Kasumi-1 (cell line): ENCODE measurements around the gene FAM72A.
"Not testable (repeated sequence)": the region's sequence is repeated elsewhere in the genome, so short reads cannot be mapped to it uniquely, and the experiment has no call there.

Experiments used
- DNase-seq, 2 experiments: peaks; one replicate each; lab custom pipeline; 2025; lab: John Stamatoyannopoulos, UW

FAM72A gene

DNA sequence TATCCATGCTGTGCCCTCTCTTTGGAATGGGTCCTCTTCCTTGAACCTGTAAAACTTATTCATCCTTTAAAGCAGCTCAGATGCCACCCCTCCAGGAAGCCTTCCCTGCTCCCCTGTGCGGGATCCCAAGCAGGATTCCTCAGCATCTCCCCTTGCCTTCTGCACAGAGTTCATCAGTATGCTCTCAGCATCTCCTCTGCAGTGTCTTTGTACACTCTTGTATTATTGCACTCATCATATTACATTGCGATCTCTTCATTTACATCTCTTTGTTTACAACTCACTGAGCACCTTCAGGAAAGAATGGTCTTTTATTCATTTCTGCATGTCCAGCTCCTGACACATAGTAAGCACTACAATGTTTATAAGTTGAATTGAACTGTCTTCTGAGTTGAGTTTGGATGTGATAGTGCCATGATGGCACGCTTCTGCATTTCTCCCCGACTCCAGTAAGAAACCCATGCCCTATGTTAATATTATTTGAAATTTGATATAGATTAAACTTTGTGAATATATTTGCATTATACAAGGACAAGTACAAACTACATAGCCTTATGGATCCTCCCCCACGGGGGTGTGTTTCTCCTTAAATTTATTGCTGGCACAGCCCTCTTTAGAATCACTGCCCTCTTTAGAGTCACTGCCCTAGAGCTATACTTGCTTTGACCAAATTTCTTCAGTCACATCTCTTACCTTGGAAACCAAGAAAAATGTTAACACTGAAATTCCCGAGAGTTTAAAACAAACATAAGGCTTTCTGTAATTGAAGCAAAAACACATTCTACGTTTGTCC, 13.2 kb upstream of the FAM72A start:
- DNase-seq = not testable (repeated sequence)

DNA sequence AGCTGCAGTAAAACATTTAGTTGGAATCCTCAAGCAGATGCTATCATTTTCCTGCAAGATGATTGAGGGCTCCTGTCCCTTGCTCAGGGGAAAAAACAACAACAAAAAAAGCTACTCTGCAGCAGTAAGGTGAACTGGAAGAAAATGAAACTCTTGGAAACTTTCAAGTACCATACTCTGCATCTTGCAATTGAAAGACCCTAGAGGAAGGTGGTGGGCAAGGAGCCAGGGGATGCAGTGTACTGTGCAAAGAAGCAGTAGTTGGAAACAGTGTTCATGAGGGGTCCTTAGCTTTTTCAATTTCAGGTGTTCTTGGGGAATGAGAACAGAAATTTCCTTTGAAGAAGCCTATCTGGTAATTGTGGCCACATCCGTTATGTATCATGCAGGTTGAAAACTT, 8.2 kb upstream of the FAM72A start:
- DNase-seq = not testable (repeated sequence)

DNA sequence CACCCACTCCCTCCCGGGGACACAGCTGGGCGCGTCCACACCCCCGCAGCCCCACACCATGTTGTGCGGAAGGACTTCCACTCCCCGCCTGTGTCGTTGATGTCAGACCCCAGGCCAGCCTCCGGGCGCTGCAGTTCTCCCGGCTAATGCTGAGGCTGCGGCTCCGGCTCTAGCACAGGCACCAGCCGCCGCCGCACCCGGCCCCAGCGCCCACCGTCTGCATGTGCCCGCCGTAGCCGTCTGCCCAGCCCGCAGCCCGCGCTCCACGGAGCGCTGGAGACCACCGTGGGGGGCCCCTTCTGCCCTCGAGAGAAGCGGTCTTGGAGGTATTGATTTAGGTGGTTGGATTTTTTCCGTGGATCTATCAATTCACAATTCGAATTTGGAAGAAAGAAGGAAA, 2.9 kb upstream of the FAM72A start:
- not testable (repeated sequence) for DNase-seq

DNA sequence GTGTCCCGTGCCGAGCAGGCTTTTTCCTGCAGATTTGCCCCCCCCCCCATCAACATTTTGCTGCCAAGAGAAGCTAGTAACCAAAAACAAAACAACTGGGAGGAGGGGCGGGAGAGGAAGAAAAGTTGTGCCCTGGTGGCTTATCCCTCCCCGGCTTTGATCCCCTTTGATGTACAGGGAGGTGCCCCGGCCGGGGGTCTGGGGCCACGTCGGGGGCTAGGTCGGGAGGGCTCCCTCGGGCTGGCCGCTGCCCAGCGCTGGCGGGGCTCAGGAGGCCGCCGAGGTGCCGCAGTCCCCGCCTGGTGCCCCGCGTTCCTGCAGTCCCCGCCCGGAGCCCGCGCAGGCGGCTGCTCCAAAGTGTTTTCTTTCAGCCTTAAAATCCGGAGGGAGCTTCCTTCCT, 2.2 kb upstream of the FAM72A start:
- not testable (repeated sequence) for DNase-seq

DNA sequence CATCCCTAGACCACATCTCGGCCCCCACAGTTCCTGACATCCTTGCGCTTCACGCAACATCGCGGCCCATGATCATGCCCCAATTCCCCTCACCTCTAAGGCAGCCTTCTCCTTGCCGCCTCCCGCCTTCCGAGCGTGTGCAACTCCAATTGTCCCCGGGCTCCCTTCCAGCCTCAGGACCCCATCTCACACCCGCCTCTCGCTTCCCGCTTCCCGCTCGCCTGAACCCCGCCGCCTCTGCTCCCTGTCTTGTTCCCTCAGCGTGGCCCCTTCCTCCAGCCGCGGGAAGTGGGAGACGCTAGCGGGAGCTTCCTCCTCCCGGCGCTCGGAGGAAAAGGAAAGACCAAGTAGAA, 1.5 kb upstream of the FAM72A start:
- not testable (repeated sequence) for DNase-seq

DNA sequence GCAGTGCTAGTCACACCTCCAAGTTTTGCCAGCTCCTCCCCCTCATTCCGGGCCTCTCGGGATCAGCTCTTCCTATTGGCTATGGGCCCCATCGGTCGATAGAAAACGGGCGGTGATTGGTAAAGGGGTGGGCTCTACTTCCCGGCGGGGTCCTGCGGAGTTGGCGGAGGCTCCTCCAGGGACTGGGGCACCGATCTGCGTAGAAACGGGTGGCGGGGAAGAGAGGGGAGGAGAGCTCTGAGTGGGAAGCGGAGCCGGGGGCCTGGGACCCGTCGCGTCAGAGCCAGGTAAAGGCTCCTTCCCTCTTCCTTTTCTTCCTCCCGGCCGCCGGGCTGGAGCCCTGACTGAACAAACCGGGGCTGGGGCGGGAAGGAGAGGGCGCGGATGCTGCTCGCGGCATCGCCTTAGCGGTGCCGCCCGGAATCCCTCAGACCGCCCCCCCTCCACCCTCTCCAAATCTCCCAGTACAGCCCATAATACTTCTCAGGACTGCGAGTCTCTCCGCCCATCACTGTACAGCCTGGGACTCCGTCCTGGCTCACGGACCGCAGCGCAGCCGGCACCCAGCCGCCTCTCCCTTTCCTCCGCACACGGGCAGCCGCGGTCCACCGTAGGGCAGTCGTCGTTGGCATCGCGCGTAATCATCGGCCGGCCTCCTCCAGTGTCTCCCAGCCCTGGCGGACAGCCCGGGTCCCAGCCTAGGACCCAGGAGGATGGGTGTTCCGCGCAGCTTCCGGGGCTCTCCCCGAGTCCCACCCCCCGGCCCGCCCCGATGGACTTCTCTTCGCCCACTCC, 922 bp upstream of the FAM72A start, which contains the start of gene SRGAP2:
SRGAP2 (plus strand) TSS at position 178 of the 795 bp plus-strand sequence. CDS start 2,430 bp downstream, outside the sequence.
- DNase-seq = peak in 1 of 2 experiments; percentile 24

DNA sequence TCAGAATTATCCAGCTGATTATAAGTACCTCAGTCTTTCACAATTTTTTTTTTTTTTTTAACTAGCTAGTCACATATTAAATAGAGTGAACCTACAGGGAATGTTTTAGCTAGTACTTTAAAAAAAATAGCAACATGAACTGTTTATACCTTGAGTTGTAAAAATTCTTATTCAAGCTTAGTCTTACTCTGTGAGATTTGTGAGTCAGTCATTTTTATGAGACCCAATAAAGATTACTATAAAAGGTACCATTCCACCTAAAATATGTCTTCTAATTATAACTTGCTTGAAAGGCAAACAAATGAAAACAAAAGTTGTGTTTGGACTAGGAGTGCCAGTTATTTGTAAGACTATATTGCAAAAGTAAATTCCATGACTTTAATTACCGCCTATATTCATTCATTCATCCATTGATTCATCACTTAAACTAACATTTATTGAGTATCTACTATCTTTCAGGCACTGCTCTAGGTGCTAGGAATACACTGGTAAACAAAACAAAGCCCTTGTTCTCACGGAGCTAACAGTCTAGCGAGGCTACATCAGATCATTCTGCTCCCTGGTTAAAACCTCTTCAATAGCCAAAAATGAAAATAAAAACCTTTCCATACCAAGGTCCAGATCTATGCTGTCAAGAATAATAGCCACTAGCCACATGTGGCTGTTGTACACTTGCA, 5.8 kb downstream of the FAM72A start:
- not testable (repeated sequence) for DNase-seq

DNA sequence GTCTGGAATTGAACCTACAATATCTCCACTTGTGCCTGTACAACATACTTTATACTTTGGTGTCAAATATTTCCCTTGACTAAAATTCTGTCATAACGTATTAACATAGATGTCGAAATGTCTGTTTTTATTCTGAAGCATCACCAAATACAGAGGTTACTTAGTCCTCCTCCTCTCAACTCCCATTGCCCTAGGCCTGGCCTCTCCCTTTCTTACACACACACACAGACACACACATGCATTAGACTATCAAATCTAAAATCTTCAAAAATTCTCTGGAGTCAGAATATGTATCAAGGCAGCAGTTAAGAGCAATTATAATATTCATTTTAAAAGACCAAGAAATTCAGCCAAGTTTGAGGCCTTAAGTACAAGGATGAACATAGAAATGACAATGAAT, 7.5 kb downstream of the FAM72A start:
- not testable (repeated sequence) for DNase-seq

DNA sequence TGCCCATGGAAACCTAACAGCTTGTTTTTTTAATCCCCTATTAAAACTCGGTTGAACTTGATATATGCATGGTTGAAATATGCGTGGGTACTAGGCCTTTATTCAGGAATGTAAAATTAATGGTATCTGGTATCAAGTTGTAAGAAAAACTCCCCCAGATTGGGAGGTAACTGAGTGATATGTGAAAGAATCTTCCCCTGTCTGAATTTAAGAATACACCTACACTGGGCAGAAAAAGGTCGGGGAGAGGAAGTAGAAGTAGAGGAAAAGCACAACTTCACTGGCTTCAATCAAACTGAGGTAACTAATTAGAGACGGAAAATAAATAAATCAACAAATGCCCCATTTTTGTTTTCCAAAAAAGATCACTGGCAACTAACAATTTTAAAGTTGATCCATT, 15.8 kb downstream of the FAM72A start:
- not testable (repeated sequence) for DNase-seq

DNA sequence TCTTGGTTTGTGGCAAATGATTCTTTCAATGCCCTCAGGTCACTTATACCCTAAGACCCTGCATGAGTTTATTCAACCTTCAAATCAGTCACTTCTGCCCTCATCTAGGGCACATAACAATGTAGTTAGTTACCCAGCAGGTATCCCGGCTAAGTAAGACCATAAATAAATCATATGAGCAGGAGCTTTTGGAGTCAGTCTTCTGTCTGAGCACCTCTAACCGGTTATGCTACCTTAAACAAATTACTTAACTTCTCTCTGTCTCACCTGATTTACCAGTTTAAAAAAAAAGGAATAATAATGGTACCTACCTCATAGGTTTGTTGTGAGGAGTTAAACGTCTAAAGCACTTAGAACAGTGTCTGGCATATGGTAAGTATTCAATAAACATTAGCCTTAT, 16.9 kb downstream of the FAM72A start:
- not testable (repeated sequence) for DNase-seq

DNA sequence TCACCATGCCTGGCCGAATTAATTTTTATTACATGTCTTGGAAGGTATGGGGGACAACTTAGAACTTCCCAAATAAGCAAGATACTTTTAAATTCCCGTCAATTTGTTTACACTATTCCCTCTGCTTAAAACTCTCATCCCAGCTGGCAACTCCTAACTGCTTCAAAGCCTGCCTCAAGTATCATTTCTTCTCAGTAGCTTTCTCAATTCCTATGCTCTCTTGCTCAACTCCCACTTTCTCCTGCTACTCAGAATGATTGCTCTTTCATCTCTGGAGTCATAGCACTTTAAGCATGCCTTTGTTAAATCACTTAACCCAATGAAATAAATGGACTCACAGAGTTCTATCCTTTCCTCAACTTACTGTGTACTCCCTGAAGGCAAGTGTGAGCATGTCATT, 18.9 kb downstream of the FAM72A start:
- not testable (repeated sequence) for DNase-seq

DNA sequence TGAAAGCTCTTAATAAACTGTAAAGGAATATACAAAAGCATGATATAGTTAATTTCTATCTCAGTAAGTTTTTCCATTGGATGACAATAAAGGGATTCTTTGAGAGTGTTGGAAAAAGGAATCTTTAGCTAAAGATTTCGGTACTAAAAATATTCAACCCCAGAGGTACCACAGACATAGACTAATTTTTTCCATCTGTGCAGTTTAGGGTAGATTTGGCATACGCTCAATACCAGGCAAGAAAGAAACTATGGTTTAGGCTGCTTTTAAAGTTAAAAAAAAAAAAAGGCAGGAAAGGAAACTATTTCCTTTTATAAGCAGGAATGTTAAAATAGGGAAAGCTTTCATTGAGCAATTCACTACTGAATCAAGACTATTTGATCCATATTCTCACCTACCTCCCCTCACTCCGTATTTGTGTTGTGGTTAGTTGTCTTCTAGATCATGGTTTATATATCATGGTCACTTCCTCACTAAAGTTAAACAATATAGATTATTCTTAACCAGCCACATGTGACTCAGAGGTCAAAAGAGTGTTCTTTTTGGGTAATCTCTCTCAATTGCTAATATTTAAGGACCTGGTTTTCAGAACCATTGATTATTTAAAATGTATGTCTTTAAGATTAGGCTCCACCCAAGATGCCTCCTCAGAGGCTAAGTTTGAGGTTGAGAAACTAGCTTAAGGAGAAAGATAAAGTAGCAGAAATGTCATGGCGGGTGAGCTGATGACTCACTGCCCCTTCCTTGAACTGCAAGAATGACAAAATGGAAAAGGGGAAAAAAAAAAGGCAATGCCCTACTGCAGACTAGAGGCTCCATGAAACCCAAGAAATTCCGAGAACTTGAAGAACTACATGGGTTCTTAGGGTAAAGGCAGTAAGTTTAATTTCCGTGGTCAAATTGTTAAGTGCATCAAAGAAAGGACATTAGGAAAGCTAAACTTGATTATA, 20.0 kb downstream of the FAM72A start:
- DNase-seq = not testable (repeated sequence)

DNA sequence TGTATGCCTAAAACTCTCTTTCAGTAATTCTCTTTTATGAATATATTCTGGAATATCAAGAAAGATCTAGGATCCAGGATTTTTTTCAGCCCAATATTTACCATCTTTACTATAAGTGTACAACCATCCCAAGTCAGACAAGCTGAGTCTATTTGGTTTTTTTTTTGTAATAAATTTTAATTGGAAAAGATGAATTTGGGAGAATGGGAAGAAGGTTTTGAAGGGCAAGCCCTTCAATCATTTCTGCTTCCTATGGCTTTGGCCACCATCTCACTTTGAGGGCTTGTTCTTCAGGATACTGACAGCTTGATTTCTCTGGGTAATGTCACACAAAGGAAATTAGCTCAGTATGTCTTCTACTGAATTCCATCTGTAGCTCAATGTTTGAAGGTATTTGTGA, 23.0 kb downstream of the FAM72A start:
- not testable (repeated sequence) for DNase-seq

DNA sequence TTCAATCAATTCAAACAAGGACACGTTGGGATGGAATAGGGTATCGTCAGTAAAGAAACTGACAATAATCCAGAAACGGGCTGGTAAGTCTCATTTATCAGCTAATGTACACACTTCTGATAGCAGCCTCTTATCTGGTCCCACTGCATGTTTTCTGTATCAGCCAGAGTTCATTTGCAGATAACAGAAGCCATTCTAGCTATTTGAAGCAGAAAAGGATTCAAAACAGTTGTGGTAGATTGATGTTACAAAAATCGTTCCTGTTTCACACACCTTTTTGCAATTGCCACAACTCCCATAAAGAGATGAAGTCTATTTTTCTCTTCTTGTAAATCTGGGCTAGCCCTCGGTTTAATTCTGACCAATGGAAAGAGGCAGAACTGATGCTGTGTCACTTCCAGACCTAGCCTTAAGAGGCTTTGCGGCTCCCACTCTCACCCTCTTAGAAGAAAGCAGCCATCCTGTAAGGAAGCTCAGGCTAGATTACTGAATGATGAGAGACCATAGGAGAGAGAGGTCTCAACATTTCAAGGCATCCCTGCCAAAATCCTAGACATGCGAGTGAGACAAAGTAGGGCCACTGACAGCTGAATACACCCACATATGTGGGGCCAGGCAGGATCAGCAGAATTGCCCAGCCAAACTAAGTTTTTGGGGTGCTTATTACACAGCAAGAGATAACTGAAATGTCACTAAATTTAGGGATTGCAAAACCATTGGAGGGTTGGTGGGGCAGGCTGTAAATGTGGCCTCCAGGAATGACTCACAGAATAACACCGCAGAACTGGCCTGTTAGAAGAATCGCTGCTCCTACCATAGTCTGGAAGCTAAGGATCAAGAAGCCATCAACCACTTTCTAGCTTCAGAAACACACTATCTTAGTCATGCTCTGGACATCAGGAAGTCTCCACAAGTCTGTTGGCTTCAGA, 24.3 kb downstream of the FAM72A start:
- DNase-seq = peak; percentile 1 to 7

DNA sequence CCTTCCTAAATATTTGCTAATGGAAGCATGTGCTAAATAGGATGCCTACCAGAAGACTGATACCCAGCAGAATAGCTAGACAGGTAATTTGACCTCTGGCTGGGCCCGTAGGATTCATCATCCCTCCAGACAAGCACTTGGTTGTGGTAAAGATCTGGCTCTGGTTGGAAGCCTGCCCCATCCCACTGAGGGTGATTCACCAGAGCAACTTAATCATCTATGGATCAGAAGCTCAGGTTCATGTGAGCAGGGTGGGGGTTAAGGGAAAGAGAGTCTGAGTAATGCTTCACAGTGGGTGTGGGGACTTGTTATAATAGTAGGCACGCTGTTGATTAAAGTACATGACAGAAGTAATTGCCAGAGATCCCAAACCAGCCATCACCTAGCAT, 26.5 kb downstream of the FAM72A start:
- DNase-seq = not testable (repeated sequence)

DNA sequence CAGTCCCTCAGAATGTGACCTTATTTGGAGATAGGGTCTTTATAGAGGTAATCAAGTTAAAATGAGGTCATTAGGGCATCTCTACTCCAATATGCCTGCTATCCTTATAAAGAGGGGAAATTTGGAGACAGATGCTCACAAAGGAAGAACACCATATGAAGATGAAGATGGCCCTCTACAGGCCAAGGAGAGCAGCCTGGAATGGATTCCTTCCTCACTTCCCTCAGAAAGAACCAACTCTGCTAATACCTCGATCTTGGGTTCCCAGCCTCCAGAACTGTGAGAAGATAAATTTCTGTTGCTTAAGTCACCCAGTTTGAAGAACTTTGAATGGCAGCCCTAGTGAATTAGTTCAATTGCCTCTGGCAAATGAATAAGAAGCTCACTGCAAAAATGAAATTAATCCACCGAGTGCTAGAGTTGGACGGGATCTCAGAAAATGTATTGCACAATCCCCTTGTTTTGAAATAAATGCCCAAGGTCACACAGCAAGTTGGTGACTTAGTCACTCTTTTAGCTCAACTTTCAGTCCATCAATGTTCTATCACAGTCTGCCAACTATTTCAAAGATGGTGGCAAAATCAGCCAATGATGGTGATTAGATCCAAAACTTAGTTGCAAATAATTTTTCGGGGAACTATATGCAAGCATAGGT, 27.1 kb downstream of the FAM72A start:
- DNase-seq = peak; percentile 19 to 41

DNA sequence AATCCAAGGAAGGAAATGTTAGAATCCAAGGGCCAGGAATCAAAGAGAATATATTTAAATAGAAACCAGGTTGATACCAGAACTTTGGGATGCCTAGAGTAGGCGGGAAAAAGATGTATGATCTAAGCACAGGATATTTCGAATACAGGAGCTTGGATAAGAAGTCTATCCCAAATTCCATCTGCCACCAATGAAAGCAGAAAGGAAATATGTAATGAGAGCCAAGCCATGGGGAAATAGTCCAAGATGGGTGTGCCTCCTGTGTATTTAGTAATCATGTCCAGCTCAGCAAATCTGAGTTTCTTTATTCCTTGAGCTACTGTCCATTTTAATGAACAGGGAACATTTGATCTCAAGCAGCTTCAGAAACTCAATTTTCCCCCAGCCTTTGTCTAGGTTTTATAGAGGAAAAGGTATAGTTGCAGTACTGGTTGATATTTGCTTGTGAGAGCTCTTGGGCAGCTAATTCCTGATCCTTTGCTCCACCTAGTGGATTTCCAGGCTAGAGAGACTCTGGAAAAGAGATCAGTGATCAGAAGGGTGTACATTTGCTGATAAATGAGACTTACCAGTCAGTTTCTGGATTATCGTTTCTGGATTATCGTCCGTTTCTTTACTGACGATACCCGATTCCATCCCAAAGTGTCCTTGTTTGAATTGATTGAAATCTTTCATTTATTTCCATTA, 28.3 kb downstream of the FAM72A start:
- DNase-seq = not testable (repeated sequence)

DNA sequence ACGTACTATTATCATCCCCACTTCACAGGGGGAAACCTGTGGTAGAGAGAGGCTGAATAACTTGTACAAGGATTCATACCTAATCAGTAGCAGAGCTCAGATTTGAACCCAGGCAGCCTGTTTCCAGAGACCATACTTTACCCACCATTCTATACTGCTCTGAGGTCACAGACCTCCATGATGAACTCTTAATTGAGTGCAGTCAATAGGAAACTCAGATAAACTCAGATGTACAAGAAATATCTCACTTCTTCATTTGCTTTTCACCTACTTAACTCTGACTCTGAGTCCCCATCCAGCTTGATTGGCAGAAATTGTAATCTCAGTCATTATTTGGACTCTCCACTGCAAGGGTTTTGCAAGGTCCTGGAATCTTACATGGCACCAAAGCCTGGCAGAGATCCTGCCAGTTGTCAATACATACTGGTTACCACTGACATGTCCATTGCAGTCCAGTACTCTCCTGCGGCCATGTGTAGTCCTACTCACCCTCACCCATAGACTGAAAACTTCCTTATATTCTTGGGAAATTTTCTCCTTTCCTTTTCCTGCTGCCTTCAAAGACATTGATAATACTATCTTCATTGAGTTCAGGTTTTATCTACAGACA, 29.4 kb downstream of the FAM72A start:
- not testable (repeated sequence) for DNase-seq

DNA sequence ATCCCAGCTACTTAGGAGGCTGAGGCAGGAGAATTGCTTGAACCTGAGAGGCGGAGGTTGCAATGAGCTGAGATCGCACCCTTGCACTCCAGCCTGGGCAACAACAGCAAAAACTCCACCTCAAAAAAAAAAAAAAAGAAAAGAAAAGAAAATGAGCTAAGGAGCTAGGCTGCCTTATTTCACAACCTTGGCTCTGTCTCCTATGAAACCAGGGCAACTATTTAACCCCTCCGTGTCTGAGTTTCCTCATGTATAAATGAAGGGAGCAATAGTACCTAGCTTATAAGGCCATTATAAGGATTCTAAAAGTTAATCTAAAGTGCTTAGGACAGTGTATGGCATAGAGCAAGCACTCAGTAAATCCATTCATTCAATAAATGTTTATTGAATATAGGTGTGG, 32.8 kb downstream of the FAM72A start:
- not testable (repeated sequence) for DNase-seq
